Uterus (tissue), 4 donors: ENCODE results near the gene RAD51B. TPM values are rescaled to one million over a fixed set of nuclear protein-coding genes. Genes with fewer than 3 reads are reported as not detected.

ENCODE experiments used
- DNase-seq, 2 donors: peaks; one replicate each; pipeline ENCODE4 v3.0.0-alpha.2; 2019 to 2020
- H3K27ac ChIP-seq, 2 donors: fragments of 200-600 bp; sonication (generic); 1 replicate in 1 of 2; 2 replicates in 1 of 2; pipeline ENCODE4 v1.5.1; 2016 to 2018
- H3K27me3 ChIP-seq, 2 donors: fragments of 200-600 bp; sonication (generic); one replicate each; pipeline ENCODE4 v1.5.1; 2018 to 2019; ENCODE audit warnings: control low read depth in 1 of 2
- H3K36me3 ChIP-seq, 2 donors: fragments of 200-600 bp; sonication (generic); one replicate each; pipeline ENCODE4 v1.5.1; 2019; ENCODE audit warnings: control low read depth in 1 of 2
- H3K4me1 ChIP-seq, 2 donors: fragments of 200-600 bp; sonication (generic); one replicate each; pipeline ENCODE4 v1.5.1; 2018 to 2019; ENCODE audit warnings: control low read depth in 1 of 2
- H3K4me3 ChIP-seq, 2 donors: fragments of 200-600 bp; sonication (generic); 1 replicate in 1 of 2; 2 replicates in 1 of 2; pipeline ENCODE4 v1.5.1; 2018 to 2019; ENCODE audit warnings: mild to moderate bottlenecking in 1 of 2
- H3K9me3 ChIP-seq, 2 donors: fragments of 200-600 bp; sonication (generic); one replicate each; pipeline ENCODE4 v1.5.1; 2019; ENCODE audit warnings: control low read depth in 1 of 2
- POLR2A ChIP-seq, 2 donors: fragments of 450-650 bp; IDR thresholded peaks; one replicate each; pipeline ENCODE4 v1.6.1; 2016; ENCODE audit warnings: antibody characterized with exemption in 2 of 2, mild to moderate bottlenecking in 1 of 2, moderate library complexity in 1 of 2
- intact Hi-C: fragments of 100-400 bp; cut with DNase I; formaldehyde crosslinking; loops from one replicate; pipeline ENCODE4 v1.15.1; 2023; ENCODE audit warnings: low total_unique reads
- total RNA-seq, 4 donors: library from RNA; depleted of rRNA in 3 of 4; stranded (reverse); fragments of >200 nt in 3 of 4; gene quantifications; one replicate each; pipeline versions ENCODE4 v1.1.0 to v1.2.4, GENCODE V29; 2014 to 2023
- TF ChIP-seq, protein P1 (sequence below), 4 experiments: fragments of 200-600 bp in 2 of 4; fragments of 450-650 bp in 2 of 4; sonication (generic) in 2 of 4; IDR thresholded peaks; one replicate each; pipeline ENCODE4 v1.5.1; 2016 to 2019; ENCODE audit warnings: antibody characterized with exemption in 4 of 4, mild to moderate bottlenecking in 2 of 4, moderate library complexity in 1 of 4
- donor health status: DM: yes; HTN: yes; CAD: no.

Gene RAD51B
- total RNA-seq, 4 donors from 2014 or later, result 29.5 to 100.0 (median 70.3) TPM

DNA sequence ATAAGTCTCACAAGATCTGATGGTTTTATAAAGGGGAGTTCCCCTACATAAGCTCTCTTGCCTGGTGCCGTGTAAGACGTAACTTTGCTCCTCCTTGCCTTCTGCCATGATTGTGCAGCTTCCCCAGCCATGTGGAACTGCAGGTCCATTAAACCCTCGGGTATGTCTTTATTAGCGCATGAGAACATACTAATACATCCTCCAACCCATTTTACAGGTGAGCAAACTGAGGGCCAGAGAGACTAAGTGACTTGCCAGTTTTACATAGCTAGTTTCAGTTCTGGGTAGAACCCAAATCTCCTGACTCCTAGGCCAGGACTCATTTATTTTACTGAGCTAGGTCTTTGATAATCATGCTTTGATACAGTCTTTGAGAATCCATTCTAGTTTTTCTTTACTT is 406.9 kb downstream of the RAD51B start:
- H3K9me3 ChIP-seq, result no peaks in the 10 kb centered on the region
- TF ChIP-seq, protein P1, sequence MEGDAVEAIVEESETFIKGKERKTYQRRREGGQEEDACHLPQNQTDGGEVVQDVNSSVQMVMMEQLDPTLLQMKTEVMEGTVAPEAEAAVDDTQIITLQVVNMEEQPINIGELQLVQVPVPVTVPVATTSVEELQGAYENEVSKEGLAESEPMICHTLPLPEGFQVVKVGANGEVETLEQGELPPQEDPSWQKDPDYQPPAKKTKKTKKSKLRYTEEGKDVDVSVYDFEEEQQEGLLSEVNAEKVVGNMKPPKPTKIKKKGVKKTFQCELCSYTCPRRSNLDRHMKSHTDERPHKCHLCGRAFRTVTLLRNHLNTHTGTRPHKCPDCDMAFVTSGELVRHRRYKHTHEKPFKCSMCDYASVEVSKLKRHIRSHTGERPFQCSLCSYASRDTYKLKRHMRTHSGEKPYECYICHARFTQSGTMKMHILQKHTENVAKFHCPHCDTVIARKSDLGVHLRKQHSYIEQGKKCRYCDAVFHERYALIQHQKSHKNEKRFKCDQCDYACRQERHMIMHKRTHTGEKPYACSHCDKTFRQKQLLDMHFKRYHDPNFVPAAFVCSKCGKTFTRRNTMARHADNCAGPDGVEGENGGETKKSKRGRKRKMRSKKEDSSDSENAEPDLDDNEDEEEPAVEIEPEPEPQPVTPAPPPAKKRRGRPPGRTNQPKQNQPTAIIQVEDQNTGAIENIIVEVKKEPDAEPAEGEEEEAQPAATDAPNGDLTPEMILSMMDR (IDR thresholded peaks at IDR 0.05), result no peak
- TF ChIP-seq POLR2A (IDR thresholded peaks at IDR 0.05), result no peak
- no peak overlapping the region for H3K4me3 ChIP-seq
- no peaks in the 10 kb centered on the region for H3K27me3 ChIP-seq
- no peak overlapping the region for H3K27ac ChIP-seq
- no peaks in the 10 kb centered on the region for H3K36me3 ChIP-seq
- no peak for DNase-seq
- H3K4me1 ChIP-seq, result peaks cover 0 to 8% of the 10 kb centered on the region in 2 donors
- intact Hi-C loops, result no loop called here

DNA sequence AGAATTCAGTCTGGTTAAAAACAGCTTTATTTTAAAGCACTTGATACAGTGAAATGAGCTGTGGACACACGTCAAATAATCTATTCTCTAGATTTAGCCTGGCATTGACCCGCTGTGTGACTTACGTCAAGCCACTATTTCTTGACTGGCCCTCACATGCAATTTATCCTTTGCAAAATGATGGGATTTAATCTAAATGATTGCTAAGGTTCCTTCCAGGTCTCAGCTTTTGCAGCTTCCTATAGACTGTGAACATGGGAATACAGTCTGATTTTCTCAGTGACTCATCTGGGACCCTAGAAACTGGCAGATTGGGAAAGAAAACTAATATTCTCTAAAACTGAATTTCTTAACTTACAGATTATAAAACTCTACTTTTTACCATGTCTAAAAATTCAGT is 409.1 kb downstream of the RAD51B start:
- H3K27me3 ChIP-seq, result no peaks in the 10 kb centered on the region
- H3K4me3 ChIP-seq, result no peak overlapping the region
- no peak for TF ChIP-seq POLR2A (IDR thresholded peaks at IDR 0.05)
- TF ChIP-seq, protein P1 (IDR thresholded peaks at IDR 0.05), result no peak

DNA sequence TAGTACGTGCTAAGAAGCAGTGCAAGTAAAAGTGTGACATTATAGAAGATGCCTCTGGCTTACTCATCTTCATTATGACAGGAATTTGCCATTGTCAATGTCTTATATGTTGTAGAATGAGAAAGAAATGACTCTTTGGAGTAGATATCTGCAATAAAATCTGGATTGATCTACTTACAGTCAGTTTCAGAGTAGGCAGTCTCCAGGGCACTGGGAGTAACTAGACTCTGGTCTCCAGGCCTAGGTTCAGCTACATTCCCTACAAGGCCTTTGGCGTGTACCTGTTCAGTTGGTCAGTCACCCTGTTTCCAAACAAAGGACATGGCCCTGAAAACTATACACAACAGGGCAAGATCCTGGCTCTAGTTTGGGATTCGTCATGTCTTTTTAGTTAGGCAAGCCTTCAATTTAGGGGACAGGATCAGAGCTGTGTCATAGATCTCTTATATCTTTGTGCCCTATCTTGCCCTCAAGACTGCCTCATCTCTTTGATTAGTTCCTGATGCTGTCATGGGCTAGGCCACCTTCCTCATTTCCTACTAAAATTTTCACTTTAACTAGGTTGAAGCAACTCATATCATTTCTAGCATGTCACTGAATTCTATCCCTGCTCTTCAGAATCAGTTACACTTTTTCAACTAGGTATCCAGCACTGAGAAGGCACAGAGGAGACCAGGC is 410.0 kb downstream of the RAD51B start:
- H3K27me3 ChIP-seq, result no peaks in the 10 kb centered on the region
- no peaks in the 10 kb centered on the region for H3K36me3 ChIP-seq
- H3K27ac ChIP-seq, result peak overlapping the region; percentile 66 to 89
- no peaks in the 10 kb centered on the region for H3K9me3 ChIP-seq
- TF ChIP-seq, protein P1 (IDR thresholded peaks at IDR 0.05), result no peak
- TF ChIP-seq POLR2A (IDR thresholded peaks at IDR 0.05), result no peak
- no peak overlapping the region for H3K4me3 ChIP-seq
- DNase-seq, result no peak
- peaks cover 0 to 19% of the 10 kb centered on the region in 2 donors for H3K4me1 ChIP-seq
- intact Hi-C loops, result no loop called here

More for the DNA sequence above, 409.1 kb downstream of the RAD51B start:
- peak overlapping the region in 1 of 2 donors; percentile 66 for H3K27ac ChIP-seq
- intact Hi-C loops, result no loop called here
- peaks cover 0 to 18% of the 10 kb centered on the region in 2 donors for H3K4me1 ChIP-seq
- no peak for DNase-seq
- H3K9me3 ChIP-seq, result no peaks in the 10 kb centered on the region
- no peaks in the 10 kb centered on the region for H3K36me3 ChIP-seq

DNA sequence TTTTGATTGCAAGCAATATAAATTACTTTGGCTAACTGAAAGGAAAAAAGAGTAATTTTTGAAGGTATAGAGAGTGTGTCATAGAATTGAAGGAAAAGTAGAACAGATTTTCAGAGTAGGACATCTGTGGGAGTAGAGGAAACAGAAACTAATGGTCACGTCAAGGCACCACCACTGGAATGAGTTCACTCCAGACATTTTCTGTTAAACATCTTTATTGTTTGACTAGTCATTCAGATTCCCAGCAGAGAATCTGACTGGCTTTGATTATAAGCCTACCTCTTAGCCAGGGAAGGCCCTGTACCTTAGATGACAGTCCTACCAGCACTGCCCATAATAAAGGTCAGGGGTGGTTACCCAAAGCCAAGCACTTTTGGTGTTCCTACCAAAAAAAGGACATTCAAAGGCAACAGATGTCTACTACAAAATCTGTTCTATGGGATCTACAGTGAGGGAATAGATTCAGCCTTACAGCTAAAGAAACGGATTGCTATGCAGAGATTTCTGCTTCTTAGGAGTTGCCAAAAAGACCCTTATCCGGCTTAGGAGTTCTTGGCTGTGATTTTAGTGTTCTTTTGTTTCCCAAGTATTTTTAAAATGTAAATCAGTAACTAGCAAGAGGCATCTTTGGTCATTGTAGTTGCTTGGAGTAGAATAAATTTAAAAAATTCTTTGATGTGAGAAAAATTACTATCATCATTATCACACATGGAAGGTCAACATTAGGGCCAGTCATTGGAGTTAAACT is 410.8 kb downstream of the RAD51B start:
- intact Hi-C loops, result no loop called here
- no peak for DNase-seq
- H3K4me1 ChIP-seq, result peaks cover 0 to 19% of the 10 kb centered on the region in 2 donors
- H3K27me3 ChIP-seq, result no peaks in the 10 kb centered on the region
- no peak overlapping the region for H3K4me3 ChIP-seq
- H3K36me3 ChIP-seq, result no peaks in the 10 kb centered on the region
- TF ChIP-seq POLR2A (IDR thresholded peaks at IDR 0.05), result no peak
- TF ChIP-seq, protein P1 (IDR thresholded peaks at IDR 0.05), result no peak
- H3K9me3 ChIP-seq, result no peaks in the 10 kb centered on the region
- H3K27ac ChIP-seq, result peak overlapping the region; percentile 66 to 89
